DOHH2 (cell line): ENCODE results near the gene SLC16A7.

Experiments used
- H3F3A ChIP-seq: fragments of 200-600 bp; sonication (generic), shearing (Covaris generic); 2 replicates; pipeline ENCODE4 v1.6.0; 2016; ENCODE audit warnings: antibody characterized with exemption, mild to moderate bottlenecking; ENCODE audit not compliant: control insufficient read depth, insufficient read depth
- H3K27ac ChIP-seq: fragments of 200-600 bp; sonication (generic); 2 replicates; pipeline ENCODE4 v1.5.1; 2014; ENCODE audit warnings: low read depth, mild to moderate bottlenecking, low read length, moderate library complexity
- H3K27me3 ChIP-seq: fragments of 200-600 bp; sonication (generic); 2 replicates; pipeline ENCODE4 v1.6.1; 2014; ENCODE audit warnings: mild to moderate bottlenecking, low read length, mixed read lengths; ENCODE audit not compliant: control insufficient read depth
- H3K36me3 ChIP-seq: fragments of 200-600 bp; sonication (generic); 2 replicates; pipeline ENCODE4 v1.6.1; 2014; ENCODE audit warnings: mild to moderate bottlenecking, low read length, moderate library complexity, mixed read lengths; ENCODE audit not compliant: control insufficient read depth
- H3K4me1 ChIP-seq: fragments of 200-600 bp; sonication (generic); 2 replicates; pipeline ENCODE4 v1.6.1; 2014; ENCODE audit warnings: mild to moderate bottlenecking, low read length, mixed read lengths; ENCODE audit not compliant: control insufficient read depth
- H3K4me2 ChIP-seq: fragments of 200-600 bp; sonication (generic); 2 replicates; pipeline ENCODE4 v1.6.0; 2014; ENCODE audit warnings: mild to moderate bottlenecking, low read length, moderate library complexity
- H3K4me3 ChIP-seq: fragments of 200-600 bp; sonication (generic); 2 replicates; pipeline ENCODE4 v1.5.1; 2014; ENCODE audit warnings: mild to moderate bottlenecking, low read length, mixed read lengths
- H3K79me2 ChIP-seq: fragments of 200-600 bp; sonication (generic); 2 replicates; pipeline ENCODE4 v1.6.1; 2014; ENCODE audit warnings: mild to moderate bottlenecking, low read length, mixed read lengths; ENCODE audit not compliant: control insufficient read depth
- H3K9me2 ChIP-seq: fragments of 200-600 bp; sonication (generic); replicated peaks from 2 replicates; pipeline ENCODE4 v1.6.1; 2014; ENCODE audit warnings: mild to moderate bottlenecking, low read length, mixed read lengths; ENCODE audit not compliant: control insufficient read depth
- H3K9me3 ChIP-seq: fragments of 200-600 bp; sonication (generic); 2 replicates; pipeline ENCODE4 v1.6.1; 2014; ENCODE audit warnings: antibody characterized with exemption, low read length, mixed read lengths; ENCODE audit not compliant: control insufficient read depth, insufficient read depth
- H4K20me1 ChIP-seq: fragments of 200-600 bp; sonication (generic); 2 replicates; pipeline ENCODE4 v1.6.0; 2014; ENCODE audit warnings: low read depth, mild to moderate bottlenecking, antibody characterized with exemption, low read length, moderate library complexity; ENCODE audit not compliant: control insufficient read depth, insufficient read depth
- CTCF ChIP-seq: fragments of 200-600 bp; sonication (generic); IDR thresholded peaks from one replicate; pipeline ENCODE4 v1.5.1; 2014; ENCODE audit warnings: antibody characterized with exemption, mild to moderate bottlenecking, low read depth, low read length; ENCODE audit not compliant: poor library complexity, severe bottlenecking
- EZH2phosphoT487 ChIP-seq: fragments of 200-600 bp; sonication (generic); IDR thresholded peaks from 2 replicates; pipeline ENCODE4 v1.6.1; 2017; ENCODE audit warnings: borderline replicate concordance, mild to moderate bottlenecking, antibody characterized with exemption, low read length, moderate library complexity, mixed read lengths

The SLC16A7 gene

GRCh38 chr12:59668674-59669073, 72.8 kb downstream of the SLC16A7 start:
- Histone ChIP-seq H3K9me2 (no peaks in the 10 kb centered on the region), H3K9me3 (peaks cover 12% of the 10 kb centered on the region; the same call in 1 of the 2 replicates), H3K79me2 (peaks cover 2% of the 10 kb centered on the region; the same call in 1 of the 2 replicates), H3K27ac (no peak overlapping the region), H3K36me3 (peaks cover 2% of the 10 kb centered on the region), H3F3A (no peaks in the 10 kb centered on the region), H3K4me3 (no peak overlapping the region), H3K27me3 (no peaks in the 10 kb centered on the region), H3K4me1 (no peaks in the 10 kb centered on the region), H4K20me1 (no peaks in the 10 kb centered on the region), H3K4me2 (no peak overlapping the region)
- TF ChIP-seq EZH2phosphoT487 (no peak), CTCF (no peak)

- no peak for TF ChIP-seq EZH2phosphoT487
- no peak for TF ChIP-seq CTCF
- Histone ChIP-seq H3K27me3 (no peaks in the 10 kb centered on the region), H3K9me2 (no peaks in the 10 kb centered on the region), H3K36me3 (peaks cover 18% of the 10 kb centered on the region), H3K4me1 (no peaks in the 10 kb centered on the region), H3K9me3 (peaks cover 7% of the 10 kb centered on the region; the same call in 1 of the 2 replicates), H3K79me2 (no peaks in the 10 kb centered on the region), H3F3A (no peaks in the 10 kb centered on the region), H3K4me3 (no peak overlapping the region), H3K4me2 (no peak overlapping the region), H3K27ac (no peak overlapping the region), H4K20me1 (no peaks in the 10 kb centered on the region)
Observed at GRCh38 chr12:59672273-59672672, 76.4 kb downstream of the SLC16A7 start.

DNA sequence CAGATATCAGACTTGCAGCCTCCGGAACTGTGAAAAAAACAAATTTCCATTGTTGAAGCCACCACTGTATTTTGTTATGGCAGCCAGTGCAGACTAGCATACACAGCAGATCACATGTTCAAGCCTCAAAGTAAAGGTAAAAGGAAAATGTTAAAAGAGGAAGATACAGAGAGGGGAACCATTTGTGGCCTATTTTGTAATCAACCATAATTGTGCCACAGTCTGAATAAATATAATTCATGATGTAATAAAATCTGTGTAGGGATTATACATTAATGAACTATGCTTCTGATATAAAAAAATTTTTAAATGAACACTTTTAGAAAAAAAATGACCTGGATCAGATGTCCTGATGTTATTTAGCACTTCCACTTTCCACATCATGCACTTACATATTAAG, 79.6 kb downstream of the SLC16A7 start:
- Histone ChIP-seq H3K4me2 (no peak overlapping the region), H3K4me3 (no peak overlapping the region), H3K9me3 (peaks cover 18% of the 10 kb centered on the region)

More for the DNA sequence above, 79.6 kb downstream of the SLC16A7 start:
- Histone ChIP-seq H3K9me2 (no peaks in the 10 kb centered on the region), H3K4me1 (no peaks in the 10 kb centered on the region), H4K20me1 (no peaks in the 10 kb centered on the region), H3K36me3 (peaks cover 33% of the 10 kb centered on the region), H3F3A (no peaks in the 10 kb centered on the region), H3K27me3 (no peaks in the 10 kb centered on the region), H3K27ac (no peak overlapping the region), H3K79me2 (no peaks in the 10 kb centered on the region)
- no peak for TF ChIP-seq CTCF
- TF ChIP-seq EZH2phosphoT487 = no peak
